NB4 (cell line): ENCODE results near the gene PCCB.

Experiments
- CTCF ChIP-seq: IDR thresholded peaks from one replicate; pipeline ENCODE4 v1.5.1; 2012; ENCODE audit warnings: low read depth, low read length
- POLR2A ChIP-seq: IDR thresholded peaks from 2 replicates; pipeline ENCODE4 v1.6.1; 2011; ENCODE audit warnings: mild to moderate bottlenecking; ENCODE audit not compliant: insufficient read length; ENCODE audit errors: extremely low read depth

GRCh38 chr3:136366289-136366688 is 116.1 kb downstream of the PCCB start:
- TF ChIP-seq CTCF (no peak), POLR2A (no peak)
